Stimulated activated CD4-positive, alpha-beta T cell treated with anti-CD3 and anti-CD28 coated beads, Interleukin-4, amount 100 ng/mL, for 48 hours (primary cell): ENCODE data around the gene HNF4A.
"Not testable (repeated sequence)": the region's sequence is repeated elsewhere in the genome, so short reads cannot be mapped to it uniquely, and the experiment has no call there.

Experiments
- DNase-seq, 2 donors: peaks; one replicate each; pipeline ENCODE4 v3.0.0-alpha.2; 2020; ENCODE audit warnings: low read depth in 2 of 2

Gene HNF4A

DNA sequence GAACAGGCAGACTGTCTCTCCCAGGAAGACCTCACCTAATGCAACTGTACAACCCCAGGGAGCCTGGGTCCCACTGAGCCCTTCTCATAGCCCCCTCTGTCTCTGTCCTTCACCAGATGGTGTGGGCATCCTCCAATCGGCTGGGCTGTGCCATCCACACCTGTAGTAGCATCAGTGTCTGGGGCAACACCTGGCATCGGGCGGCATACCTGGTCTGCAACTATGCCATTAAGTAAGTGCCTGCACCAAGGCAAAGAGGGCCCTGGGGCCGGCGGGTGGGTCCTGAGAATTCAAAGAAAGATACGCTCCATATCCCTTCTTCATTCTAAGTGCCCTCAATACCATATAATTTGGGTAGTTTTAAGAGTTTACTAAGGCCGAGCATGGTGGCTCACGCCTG lies 10.4 kb upstream of the HNF4A start:
- DNase-seq = no peak

DNA sequence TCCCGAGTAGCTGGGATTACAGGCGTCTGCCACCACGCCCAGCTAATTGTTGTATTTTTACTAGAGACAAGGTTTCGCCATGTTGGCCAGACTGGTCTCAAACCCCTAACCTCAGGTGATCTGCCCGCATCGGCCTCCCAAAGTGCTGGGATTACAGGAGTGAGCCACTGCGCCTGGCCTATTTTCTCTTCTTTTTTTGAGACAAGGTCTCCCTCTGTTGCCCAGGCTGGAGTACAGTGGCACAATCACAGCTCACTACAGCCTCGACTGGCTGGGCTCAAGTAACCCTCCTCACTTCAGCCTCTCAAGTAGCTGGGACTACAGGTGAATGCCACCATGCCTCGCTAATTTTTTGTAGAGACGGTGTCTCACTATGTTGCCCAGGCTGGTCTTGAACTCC lies 9.6 kb upstream of the HNF4A start:
- DNase-seq = not testable (repeated sequence)

DNA sequence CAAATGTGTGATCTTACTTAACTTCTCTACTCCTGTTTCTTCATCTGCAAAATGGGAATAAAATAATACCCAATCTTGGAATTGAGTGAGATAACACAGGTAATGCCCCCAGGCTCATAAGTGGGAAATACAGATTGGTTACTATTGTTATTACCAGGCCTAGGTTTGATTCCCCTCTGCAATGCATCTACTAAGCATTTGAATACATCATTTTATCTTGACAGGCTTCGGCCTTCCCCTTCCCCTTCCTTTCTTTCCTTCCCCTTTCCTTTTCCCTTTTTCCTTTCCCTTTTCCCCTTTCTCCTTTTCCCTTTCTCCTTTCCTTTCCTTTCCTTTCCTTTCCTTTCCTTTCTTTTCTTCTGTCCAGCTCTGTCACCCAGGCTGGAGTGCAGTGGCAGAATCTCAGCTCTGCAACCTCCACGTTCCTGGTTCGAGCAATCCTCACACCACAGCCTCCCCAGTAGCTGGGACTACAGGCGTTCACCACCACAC lies 7.3 kb upstream of the HNF4A start:
- no peak for DNase-seq

DNA sequence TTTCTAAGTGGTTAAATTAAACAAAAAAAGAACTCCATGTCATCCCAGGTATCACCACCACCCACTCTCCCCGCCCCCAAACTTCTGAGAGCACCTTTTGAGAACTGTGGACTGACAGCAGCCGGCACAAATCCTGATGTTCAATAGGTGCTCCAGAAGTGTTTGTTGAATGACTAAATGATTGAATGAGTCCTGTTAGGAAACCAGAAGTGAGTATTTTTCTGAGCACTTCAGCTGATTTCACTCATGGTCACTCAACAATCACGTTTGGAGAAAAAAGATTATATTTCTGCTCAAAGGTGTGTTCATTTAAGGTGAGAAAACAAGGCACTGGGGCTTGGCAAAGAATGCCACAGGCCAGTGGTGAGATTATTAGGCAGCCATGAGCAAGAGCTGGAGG lies 6.2 kb upstream of the HNF4A start:
- DNase-seq = no peak

DNA sequence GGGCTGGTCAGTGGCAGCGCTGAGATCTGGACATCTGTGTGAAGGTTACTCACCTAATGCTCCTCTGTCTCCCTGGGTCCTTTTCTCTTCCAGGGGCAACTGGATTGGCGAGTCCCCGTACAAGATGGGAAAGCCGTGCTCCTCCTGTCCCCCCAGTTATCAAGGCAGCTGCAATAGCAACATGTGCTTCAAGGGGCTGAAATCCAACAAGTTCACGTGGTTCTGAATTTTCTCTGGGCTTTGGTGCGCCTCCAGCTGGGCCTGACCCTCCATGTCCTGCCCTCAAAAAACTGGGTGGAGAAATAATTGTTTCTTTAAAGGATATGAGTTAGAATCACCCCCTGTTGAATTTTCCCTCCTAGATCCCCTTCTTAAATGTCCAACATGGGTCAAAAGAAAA lies 4.9 kb upstream of the HNF4A start:
- no peak for DNase-seq

DNA sequence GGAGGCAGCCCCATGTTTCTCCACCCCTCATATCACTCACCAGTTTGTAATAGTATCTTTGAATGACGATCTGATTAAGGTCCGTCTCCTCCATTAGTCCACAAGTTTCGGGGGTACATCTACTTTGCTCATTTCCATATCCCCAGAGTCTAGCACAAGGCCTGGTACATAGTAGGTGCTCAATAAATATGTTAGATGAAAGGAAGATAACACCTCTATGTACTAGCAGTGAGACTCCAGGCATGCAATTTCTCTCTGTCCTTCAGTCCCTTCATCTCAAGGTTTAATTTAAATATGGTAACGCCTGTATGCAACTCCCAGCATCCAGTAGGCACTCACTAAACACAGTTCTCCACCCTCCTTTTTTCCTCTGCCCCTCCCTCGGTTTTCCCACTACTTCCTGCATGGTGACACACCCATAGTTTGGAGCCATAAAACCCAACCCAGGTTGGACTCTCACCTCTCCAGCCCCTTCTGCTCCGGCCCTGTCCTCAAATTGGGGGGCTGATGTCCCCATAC lies 461 bp upstream of the HNF4A start:
- DNase-seq = no peak

DNA sequence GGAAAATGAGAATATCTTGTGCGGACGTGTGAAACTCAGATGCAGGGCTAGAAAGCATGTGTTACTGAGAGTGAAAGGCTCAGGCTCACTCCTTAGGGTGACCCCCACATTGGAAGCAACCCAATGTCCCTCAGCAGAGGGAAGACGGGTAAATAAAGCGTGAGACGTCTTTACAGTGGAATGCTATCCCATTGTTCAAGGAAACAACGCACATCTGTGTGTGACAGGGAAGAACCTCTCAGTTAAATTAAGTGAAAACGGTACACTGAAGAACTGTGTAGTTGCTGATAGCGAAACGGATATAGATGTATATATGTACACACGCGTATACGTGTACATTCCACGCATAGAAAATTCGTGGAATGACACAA lies 839 bp downstream of the HNF4A start:
- no peak for DNase-seq

DNA sequence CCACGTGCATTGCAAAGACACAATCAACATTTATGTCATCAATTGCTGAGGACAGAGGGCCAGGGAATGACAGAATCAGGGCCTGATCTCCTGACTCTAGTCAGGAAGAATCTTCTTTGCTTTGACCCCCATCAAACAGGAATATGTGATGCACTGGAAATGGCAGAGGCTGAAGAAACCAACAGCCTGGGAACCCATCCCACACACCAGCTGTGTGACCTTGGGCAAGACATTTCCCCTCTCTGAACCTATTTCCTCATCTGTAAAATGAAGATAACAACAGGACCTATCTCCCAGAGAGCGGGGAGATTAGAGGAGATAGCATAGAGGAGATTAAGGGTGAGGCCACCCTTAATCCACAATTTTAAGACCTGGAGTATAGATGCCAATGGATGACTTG lies 1.5 kb downstream of the HNF4A start:
- no peak for DNase-seq

DNA sequence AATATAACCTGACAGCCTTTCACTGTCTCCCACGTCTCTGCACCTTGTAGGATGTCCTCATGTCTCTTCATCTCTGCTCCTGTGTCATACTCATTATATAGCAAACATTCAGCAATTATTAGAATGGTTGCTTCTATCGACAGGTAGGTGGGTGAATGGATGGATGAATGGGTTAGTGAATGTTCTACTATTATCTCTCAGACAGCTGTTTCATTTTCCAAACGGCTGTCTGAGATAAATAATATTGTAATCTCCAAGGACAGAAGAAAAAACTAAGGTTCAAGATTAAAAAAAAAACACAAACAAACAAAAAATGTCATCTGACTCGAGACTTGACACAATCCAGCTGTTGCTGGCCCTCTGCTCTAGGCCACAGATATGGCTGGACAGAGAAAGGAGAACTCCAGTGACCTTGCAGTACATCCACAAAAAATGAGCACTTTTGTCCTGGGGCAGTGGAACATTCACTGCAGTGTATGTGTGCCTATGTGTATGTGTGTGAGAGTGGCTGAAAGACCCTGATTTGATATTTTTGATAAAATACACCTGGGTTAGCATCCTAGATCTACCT lies 2.1 kb downstream of the HNF4A start:
- DNase-seq = no peak

DNA sequence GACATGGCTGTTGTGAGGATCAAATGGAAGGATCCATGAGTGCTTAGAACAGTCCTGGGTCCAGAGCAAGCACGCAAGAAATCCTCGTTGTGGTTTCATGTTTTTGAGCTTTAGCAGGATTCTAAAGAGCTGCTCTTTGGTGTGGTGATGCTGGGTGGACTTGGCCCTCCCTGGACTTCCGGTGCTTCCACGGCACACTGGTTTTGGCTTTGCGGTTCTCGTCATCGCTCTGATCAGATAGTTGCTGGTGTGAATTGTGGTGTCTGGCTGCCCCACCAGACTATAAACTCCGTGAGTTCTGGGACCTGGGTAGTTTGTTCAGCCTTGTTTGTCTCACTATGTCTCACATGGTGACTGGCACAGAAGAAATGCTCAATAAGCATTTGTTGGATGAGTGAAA lies 3.3 kb downstream of the HNF4A start:
- DNase-seq = no peak

DNA sequence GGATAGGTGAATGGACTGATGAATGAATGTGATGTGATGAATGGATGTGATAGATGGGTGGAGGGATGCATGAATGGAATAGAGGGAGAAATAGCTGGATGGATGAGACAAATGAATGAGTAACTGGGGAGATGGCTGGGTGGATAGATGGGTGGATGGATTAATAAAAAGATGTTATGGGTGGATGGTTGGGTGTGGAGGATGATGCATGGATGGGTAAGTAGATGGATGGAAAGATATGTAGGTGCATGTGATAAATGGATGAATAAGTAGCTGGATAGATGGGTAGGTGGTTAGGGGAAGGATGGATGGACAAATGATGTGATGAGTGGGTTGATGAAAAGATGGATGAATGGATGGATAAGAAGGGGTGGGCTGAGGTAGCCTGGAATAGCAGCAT lies 4.7 kb downstream of the HNF4A start:
- no peak for DNase-seq

DNA sequence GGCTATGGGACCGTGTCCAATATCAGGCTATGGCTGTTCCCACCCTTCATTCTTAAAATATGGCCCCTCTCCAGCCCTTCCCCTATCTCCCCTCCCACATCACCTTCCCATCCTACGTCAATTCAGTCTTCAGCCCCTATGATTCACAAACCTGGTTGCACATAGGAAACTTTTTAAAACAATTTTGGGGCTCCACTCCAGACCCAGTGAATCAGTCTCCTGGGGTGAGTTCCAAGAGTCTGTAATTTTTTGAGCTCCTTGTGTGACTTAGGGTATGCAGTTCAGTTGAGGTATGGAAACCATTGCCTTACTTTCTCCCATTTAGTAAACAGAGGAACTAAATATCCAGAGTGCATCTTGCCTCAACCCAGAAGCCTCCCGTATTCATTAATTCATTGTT lies 5.5 kb downstream of the HNF4A start:
- DNase-seq = no peak

DNA sequence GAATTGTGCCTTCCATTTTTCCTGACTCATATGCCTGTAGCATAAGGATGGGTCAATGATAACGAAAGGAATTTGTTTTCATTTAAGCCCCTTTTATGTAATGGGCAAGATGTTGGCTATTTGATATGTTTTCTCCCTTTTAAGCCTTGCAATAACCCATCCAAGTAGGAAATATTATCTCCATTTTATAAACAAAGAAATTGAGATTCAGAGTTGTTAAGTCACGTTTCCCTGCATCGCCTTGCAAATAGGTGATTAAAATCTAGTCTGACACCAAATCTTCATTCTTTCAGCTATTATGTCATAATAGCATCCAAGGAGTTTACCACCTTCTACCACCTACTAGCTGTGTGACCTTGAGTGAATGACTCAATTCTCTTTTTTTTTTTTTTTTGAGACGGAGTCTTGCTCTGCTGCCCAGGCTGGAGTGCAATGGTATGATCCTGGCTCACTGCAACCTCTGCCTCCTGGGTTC lies 7.0 kb downstream of the HNF4A start:
- DNase-seq = no peak

DNA sequence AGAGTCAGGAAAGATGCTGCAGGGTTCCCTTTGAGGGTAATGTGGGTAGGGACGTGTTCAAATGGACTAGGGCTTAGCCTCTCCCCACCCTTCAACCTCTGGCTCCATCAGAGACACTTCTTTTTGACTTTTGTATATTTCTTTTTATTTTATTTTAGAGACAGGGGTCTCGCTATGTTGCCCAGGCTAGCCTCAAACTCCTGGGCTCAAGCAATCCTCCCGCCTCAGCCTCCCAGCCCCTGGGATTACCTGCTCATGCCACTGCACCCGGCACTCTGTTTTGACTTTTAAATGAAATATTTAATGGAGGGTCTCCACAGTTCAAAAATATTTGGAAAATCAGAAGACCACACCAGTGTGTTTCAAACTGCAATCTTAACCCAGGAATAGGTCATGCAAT lies 8.6 kb downstream of the HNF4A start:
- DNase-seq = no peak

DNA sequence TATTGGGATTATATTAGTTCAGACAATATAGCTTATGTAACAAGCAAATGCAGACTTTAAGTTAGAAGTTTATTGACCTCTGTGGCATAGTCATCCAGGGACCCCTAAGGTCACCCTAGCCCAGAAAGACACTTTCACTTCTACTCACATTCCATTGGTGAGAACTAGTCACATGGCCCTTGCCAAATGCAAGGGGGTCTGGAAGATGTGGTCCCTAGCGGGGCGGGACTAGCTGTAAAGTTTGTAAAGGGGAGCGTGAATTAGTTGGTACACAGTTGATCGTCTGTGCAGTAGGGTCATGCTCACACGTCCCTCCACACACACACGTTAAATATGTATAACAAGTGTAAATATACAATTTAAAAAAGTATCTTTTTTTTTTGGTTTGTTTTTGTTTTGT lies 9.3 kb downstream of the HNF4A start:
- no peak for DNase-seq

DNA sequence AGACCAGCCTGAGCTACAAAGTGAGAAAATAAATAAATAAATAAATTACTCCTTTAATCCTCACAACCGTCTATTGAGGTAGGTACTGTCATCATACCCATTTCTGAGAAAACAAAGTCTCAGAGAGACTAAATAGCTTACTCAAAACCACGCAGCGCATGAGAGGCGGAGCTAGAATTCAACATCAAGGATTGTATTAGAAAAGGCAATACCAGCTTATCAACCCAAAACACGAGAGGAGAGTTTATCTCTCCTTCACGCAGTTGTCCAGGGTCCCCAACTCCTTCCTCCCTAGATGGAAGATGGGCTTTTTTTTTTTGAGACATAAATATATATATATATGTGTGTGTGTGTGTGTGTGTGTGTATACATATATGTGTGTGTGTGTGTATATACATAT lies 12.2 kb downstream of the HNF4A start:
- DNase-seq = no peak

DNA sequence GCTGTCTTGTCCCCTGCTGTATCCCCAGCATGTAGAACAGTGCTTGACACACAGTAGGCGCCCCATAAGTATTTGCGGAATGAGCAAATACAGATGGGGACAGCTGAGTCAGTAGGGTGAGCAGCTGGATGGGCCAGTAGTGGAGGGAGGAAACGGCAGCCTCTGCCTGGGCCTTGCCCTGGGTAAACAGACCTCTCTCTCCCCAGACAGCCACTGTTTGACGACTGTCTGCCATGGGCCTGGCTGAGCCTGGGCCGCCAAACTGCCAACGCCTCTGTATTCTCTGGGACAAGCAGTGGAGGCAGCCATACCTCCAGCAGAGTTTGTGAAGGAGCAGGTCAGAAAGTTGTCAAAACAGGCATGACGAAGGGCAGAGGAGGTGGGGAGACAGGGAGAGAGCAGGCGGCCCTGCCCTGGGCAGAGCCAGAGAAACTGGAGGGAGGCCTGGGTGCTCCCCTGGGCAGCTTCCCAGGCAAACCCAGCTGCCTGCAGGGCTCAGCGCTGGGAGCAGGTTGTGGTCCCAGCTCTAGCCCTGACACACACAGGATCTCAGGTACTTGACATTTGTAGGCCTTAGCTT lies 15.2 kb downstream of the HNF4A start:
- DNase-seq = no peak

DNA sequence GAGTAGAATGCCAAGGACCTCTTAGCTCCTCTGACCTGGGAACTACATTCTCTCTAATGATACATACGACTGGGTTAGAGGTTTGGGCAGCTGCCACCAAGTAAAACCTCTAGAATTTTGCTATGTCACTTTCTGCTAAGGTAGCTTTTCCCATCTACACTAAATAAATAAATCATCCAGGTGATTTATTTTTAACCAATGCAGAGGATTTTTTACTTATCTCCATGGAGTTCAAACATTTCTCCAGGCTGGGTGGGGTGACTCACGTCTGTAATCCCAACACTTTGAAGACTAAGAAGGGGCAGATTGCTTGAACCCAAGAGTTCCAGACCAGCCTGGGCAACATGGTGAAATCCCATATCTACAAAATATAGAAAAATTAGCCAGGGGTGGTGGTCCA lies 27.1 kb downstream of the HNF4A start:
- DNase-seq = no peak

DNA sequence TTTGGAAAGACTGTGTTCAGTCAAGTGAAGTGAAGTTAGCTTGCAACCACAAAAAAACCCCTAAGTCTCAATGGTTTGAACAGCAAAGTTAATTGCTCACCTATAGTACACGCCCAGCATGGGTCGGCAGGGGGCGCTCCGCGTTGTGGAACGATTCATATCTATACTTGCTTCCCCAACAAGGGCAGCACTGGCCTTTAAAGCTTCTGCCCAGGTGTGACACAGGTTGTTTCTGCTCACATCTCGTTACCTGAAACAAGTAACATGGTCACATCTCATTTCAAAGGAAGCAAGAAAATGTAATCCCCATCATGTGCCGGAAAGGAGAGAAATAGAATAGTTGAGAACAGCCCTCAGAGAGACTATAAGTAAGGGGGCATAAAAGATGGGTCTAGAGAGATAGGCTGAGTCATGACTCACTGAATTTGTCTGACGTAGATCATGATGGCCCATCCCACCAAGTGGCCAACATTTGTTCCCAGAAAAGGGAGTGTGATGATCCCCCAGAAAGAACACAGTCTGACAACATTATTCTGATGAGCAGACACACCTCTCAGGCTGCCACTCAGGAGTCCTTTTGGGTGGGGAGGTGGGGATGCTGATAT lies 29.0 kb downstream of the HNF4A start:
- DNase-seq = peak; percentile 79 to 88

DNA sequence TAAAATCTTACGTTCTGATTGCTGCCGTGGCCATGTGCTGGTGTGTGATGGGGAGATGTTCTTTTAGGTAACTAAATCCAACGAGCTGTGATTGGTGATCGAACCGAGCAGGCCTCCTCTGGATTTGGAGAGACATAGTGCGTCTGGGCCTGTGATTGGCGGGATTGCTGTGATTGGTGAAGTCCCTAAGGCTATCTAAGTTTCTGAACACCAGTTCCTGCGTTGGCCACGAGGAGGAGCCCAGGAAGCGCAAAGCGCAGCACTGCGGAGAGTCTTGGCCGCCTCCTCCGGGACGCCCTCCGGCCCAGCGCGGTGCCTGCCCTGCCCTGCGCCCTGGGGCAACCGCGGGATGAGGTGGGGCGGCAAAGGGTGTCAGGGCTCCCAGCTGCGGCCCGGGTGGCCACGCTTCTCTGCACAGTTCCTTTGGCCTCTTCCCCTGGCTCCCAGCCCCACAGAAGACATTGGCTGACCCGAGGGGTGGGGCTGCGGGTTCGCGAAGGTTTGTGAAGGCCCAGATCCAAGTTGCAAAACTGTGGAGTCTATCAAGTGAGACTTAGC lies 33.0 kb downstream of the HNF4A start:
- DNase-seq = peak; percentile 68 to 72

DNA sequence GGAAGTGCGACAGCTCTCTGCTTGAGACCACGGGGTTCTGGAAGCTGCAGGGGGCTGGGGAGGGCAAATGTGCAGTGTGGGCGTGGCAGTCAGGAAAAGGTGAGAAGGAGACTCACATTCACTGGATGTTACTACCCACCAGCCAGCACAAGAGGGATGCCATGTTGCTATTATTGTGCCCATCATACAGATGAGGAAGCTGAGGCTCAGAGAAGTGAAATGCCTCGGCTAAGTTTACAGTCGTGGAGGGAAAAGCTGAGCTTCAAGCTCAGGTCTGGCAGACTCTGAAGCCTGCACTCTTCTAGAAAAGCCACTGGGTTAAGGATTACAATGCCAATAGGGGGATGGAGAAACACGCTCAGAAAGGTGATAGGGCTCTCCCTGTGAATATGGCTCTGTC lies 34.4 kb downstream of the HNF4A start:
- DNase-seq = no peak

DNA sequence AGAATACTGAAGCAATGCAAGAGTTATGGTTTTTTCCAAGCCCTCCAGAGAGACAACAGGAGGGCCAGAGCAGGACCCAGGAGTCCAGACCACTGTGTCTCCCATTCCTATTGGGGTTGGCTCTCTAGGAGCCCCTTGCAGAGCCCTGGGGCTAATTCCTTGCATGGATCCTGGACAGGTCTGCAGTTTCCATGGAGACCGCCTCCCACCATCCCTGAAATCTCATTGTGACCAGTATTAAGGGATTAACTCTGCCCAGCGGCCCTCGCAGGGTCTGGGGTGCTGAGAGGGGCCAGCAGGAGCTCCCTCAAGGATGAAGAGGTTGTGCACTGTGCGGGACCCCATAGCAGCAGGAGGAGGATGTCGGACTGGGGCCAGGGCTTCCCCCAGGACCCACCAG lies 34.8 kb downstream of the HNF4A start:
- no peak for DNase-seq
